AG04449 (cell line): ENCODE results near the gene ADM2.

ENCODE experiments used
- CTCF ChIA-PET: fragments of 350-600 bp; formaldehyde crosslinking; extraction: SDS; loops from one replicate; lab custom pipeline; 2021; ENCODE audit warnings: antibody characterized with exemption; lab: Yijun Ruan, JAX
- POLR2A ChIA-PET: fragments of 400-600, 350-600 bp; formaldehyde crosslinking; extraction: SDS; loops from one replicate; lab custom pipeline; 2020; ENCODE audit warnings: antibody characterized with exemption, inconsistent platforms; lab: Yijun Ruan, JAX
- DNase-seq: peaks from one replicate; pipeline ENCODE4 v3.0.0-alpha.2; 2010; ENCODE audit warnings: low read depth, low spot score
- H3K4me3 ChIP-seq: 2 replicates; pipeline ENCODE4 v1.5.1; 2011; ENCODE audit warnings: low read depth, mild to moderate bottlenecking, control low read depth, low read length
- TF ChIP-seq, protein P1 (sequence below): IDR thresholded peaks from one replicate; pipeline ENCODE4 v1.5.1; 2011; ENCODE audit warnings: mild to moderate bottlenecking, moderate library complexity, low read length, control low read depth, inconsistent platforms; ENCODE audit not compliant: insufficient read depth; ENCODE audit errors: missing control alignments

Gene ADM2

DNA sequence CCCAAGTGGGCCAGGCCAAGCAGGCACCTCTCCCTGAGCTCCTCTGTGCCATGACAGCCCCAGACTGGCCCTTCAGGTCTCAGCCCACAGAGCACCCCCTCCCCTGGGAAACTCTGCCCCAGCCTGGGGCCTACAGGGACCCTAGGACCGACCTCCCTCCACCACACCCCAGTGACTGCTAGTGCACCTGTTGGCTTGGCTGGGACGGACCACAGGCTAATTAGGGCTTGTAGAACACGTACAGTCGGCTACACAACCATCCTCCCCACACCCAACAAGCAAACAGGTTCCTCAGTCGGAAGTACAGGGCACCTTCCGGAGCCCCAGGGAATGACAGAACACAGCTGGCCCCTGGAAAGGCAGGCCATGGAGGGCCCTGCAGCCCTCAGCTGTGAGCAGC lies 10.9 kb upstream of the ADM2 start:
- ChIA-PET POLR2A (interaction anchor here (1.3 kb wide), 1 partner anchor 55 kb away, joined by 4 read pairs; the partner anchor contains the start of gene SCO2), CTCF (interaction anchor here (0.5 to 1.3 kb wide), 4 partner anchors 14 to 149 kb away, joined by 3 to 4 read pairs (median 3); partner anchors contain the start of gene SCO2)
- TF ChIP-seq, protein P1, sequence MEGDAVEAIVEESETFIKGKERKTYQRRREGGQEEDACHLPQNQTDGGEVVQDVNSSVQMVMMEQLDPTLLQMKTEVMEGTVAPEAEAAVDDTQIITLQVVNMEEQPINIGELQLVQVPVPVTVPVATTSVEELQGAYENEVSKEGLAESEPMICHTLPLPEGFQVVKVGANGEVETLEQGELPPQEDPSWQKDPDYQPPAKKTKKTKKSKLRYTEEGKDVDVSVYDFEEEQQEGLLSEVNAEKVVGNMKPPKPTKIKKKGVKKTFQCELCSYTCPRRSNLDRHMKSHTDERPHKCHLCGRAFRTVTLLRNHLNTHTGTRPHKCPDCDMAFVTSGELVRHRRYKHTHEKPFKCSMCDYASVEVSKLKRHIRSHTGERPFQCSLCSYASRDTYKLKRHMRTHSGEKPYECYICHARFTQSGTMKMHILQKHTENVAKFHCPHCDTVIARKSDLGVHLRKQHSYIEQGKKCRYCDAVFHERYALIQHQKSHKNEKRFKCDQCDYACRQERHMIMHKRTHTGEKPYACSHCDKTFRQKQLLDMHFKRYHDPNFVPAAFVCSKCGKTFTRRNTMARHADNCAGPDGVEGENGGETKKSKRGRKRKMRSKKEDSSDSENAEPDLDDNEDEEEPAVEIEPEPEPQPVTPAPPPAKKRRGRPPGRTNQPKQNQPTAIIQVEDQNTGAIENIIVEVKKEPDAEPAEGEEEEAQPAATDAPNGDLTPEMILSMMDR = no peak
- no peak for DNase-seq
- no peak overlapping the region for H3K4me3 ChIP-seq

DNA sequence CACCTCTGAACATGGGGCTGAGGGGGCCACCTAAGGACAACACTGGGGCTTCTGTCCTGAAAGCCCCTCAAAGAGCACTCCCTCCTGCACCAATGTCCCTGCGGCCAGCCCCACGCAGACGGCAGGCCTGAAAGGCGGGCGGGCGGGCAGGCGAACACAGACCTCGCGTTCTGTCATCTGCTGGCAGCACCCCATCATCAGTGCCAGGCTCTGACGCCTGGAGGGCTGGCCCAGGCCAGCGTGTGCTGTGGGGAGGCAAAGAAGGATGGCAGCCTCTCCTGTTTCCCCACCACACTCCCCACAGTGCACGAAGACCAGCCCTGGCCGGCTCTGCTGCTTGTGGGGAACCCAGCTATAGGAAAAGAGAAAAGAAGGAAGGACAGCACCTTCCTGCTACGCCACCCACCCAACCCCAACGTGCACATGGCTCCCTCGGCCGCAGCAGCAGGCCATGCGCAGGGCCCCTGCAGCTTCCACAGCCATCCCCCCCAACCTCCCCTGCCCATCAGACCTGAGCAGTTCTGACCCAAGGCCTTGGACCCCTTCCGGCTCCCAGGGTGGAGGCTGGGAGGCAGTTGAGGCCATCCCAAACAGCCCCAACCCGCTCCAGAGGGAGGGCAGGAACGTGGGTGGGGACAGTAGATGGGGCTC lies 10.0 kb upstream of the ADM2 start:
- CTCF ChIA-PET = interaction anchor here (1.3 to 2.0 kb wide), 2 partner anchors 15 to 26 kb away, joined by 3 to 8 read pairs; no protein-coding TSS in a partner anchor
- POLR2A ChIA-PET = no interaction called here
- no peak overlapping the region for H3K4me3 ChIP-seq
- TF ChIP-seq, protein P1 = no peak
- DNase-seq = no peak

DNA sequence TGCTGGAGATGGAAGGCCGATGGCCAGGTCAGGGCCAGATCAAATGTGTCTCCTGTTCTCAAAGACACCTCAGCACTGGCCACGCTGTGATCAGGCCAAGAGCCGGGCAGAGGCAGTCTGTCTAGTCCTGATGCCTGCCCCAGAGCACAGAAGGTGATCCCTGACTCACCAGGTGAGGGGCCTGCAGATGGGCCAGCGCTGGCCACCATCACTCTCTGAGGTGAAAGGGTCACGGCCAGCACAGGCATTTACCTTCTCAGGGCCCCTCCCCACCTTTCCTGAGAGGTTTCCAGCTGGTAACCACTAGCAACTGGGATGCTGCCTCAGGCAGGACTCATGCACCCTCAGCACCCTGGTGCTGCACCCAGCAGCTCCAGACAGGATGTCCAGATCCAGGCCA lies 9.4 kb upstream of the ADM2 start:
- CTCF ChIA-PET = interaction anchor here (1.3 to 2.0 kb wide), 2 partner anchors 25 to 227 kb away, joined by 3 to 8 read pairs; partner anchors contain the start of gene TUBGCP6

DNA sequence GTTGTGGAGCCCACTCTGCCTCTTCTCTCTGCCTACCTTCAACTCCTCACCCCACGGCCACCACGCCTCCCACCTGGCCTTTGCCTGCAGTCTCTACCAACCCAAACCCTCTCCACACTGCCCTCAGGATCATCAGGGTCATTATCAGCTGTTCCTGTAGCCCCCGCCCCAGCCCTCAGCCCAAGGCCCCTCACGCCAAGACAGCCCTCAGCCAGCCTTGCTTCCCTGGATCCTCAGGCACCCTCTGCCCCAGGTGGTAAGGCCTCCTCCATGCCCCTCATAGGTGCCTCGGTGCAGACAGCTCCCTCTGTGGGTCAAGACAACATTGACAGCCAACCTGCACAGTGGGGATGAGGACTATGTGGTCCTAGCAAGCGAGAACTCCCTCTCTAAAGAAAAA lies 8.3 kb upstream of the ADM2 start:
- H3K4me3 ChIP-seq = peak overlapping the region; percentile 68
- CTCF ChIA-PET = interaction anchor here (1.0 to 2.0 kb wide), 5 partner anchors 9 to 228 kb away, joined by 3 to 8 read pairs (median 3); partner anchors contain the start of gene TUBGCP6
- POLR2A ChIA-PET = no interaction called here
- TF ChIP-seq, protein P1 = peak; percentile 12
- no peak for DNase-seq

More for the DNA sequence above, 9.4 kb upstream of the ADM2 start:
- DNase-seq = no peak
- TF ChIP-seq, protein P1 = no peak
- POLR2A ChIA-PET = no interaction called here
- no peak overlapping the region for H3K4me3 ChIP-seq

DNA sequence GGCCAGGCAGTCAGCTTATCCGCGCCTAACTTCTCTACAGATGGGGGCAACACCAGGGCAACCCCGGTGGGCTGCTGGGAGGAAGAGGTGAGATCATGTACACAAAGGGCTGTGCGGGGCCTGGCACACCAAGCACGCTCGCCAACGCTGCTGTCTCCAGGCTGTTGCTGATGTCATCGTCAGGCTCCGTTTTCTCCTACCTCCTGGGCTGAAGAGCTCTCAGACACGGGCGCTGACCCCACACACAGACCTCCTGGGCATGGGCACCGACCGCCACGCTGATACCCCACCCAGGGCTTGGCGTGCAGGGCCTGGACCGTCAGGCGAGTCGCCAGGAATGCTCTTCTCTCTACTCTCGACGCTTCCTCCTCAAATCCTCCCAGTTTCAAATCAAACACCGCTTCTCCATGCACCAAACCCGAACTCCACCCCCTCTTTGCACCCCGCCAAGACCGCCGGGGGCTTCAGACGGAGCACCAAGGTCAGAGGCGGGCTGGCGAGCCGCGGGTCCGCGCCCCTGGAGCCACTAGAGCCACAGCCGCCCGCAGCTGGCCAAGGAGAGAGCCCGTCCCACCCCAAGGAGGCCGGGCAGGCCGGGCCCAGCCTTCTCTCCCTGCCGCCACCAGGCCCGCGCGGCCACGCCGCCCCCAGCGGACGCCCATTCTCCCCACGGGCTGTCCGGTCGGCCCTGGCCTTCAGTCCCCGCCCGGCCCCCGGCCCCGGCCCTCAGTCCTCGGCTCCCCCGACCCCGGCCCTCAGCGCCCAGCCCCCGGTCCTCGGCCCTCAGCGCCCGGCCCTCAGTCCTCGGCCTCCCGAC lies 7.3 kb upstream of the ADM2 start:
- TF ChIP-seq, protein P1 = no peak
- CTCF ChIA-PET = interaction anchor here (1.0 to 1.5 kb wide), 3 partner anchors 23 to 147 kb away, joined by 3 to 5 read pairs (median 3); no protein-coding TSS in a partner anchor
- POLR2A ChIA-PET = interaction anchor here (0.9 kb wide), 1 partner anchor 51 kb away, joined by 3 read pairs; the partner anchor contains the start of gene SCO2
- no peak for DNase-seq
- peak overlapping the region; percentile 68 for H3K4me3 ChIP-seq
